ENCODE data around the gene SMYD1. TPM values are rescaled to one million over a fixed set of nuclear protein-coding genes. Genes with fewer than 3 reads are reported as not detected.

SMYD1 gene
- total RNA-seq, 2 experiments from 2014 or later, result not detected

DNA sequence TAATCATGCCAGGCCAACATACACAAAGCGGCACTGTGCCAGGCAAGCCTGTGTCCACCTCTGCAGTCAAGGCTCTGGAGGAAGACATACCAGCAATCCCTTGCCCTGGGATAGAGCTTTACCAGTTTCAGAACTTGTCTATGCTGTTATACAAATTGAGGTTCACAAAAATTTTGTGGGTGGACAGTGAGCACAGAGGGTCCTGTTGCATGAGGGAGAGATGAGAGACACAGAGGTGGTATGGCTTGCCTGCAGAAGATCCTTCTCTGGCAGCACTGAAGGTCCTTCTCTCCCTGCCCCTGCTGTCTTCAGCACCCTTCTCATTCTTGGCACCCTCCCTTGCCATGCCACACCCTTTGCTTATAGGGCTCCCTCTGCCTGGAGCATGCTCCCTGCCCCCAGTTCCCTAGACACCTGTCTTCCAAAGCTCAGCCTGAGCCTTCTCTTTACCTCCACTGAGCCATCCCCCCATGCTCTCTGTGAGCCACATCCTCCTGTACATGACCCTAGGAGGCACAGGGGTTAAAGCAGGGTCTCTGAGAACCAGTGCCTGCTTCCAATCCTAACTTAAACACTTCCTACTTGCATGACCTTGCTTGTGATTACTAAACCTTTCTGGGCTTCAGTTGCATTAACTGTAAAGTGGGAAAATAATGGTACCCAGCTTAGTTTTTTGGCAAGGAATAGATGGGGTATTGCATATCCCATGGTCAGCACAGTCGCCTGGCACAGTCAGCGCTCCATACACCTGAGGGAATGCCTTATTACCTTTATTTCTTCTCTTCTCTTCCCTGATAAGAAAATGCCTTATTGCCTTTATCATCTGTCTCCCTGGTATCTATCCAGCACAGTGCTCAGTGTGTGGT lies 59.4 kb downstream of the SMYD1 start:
- DNase-seq (no peak), ATAC-seq (no peak)
- ChIA-PET POLR2A (interaction anchor here (0.7 kb wide), 1 partner anchor 42 kb away, joined by 3 read pairs; no protein-coding TSS in a partner anchor), CTCF (no interaction called here)
- Mint-ChIP-seq H3K4me3 (no peak overlapping the region), H3K27me3 (no peaks in the 10 kb centered on the region), H3K36me3 (ENCODE audit: low read depth) (no peaks in the 10 kb centered on the region), H3K4me1 (ENCODE audit: low read depth) (no peaks in the 10 kb centered on the region), H3K27ac (no peak overlapping the region), H3K9me3 (no peaks in the 10 kb centered on the region)
- TF ChIP-seq, protein P1, sequence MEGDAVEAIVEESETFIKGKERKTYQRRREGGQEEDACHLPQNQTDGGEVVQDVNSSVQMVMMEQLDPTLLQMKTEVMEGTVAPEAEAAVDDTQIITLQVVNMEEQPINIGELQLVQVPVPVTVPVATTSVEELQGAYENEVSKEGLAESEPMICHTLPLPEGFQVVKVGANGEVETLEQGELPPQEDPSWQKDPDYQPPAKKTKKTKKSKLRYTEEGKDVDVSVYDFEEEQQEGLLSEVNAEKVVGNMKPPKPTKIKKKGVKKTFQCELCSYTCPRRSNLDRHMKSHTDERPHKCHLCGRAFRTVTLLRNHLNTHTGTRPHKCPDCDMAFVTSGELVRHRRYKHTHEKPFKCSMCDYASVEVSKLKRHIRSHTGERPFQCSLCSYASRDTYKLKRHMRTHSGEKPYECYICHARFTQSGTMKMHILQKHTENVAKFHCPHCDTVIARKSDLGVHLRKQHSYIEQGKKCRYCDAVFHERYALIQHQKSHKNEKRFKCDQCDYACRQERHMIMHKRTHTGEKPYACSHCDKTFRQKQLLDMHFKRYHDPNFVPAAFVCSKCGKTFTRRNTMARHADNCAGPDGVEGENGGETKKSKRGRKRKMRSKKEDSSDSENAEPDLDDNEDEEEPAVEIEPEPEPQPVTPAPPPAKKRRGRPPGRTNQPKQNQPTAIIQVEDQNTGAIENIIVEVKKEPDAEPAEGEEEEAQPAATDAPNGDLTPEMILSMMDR (IDR thresholded peaks at IDR 0.05), result no peak
- intact Hi-C loops (cut with micrococcal nuclease), result no loop called here

- intact Hi-C loops (cut with micrococcal nuclease), result no loop called here
- ChIA-PET CTCF (no interaction called here), POLR2A (interaction anchor here (0.7 kb wide), 1 partner anchor 42 kb away, joined by 3 read pairs; no protein-coding TSS in a partner anchor)
- no peaks in the 10 kb centered on the region for H3K36me3 Mint-ChIP-seq (ENCODE audit: low read depth)
- H3K27ac Mint-ChIP-seq, result no peak overlapping the region
- H3K27me3 Mint-ChIP-seq, result no peaks in the 10 kb centered on the region
- H3K4me3 Mint-ChIP-seq, result no peak overlapping the region
- ATAC-seq (no peak), DNase-seq (no peak)
- TF ChIP-seq, protein P1 (IDR thresholded peaks at IDR 0.05), result no peak
- H3K4me1 Mint-ChIP-seq (ENCODE audit: low read depth), result no peaks in the 10 kb centered on the region
- H3K9me3 Mint-ChIP-seq, result no peaks in the 10 kb centered on the region
These were observed 59.9 kb downstream of the SMYD1 start for GRCh38 chr2:88127638-88127887.

GRCh38 chr2:88127888-88128653 lies 60.4 kb downstream of the SMYD1 start, which contains the start of gene FABP1:
Gene FABP1, minus strand, starts transcription at chr2:88128062. Its CDS starts 45 bp downstream, at chr2:88128017.
- ChIA-PET CTCF (no interaction called here), POLR2A (interaction anchor here (0.7 kb wide), 1 partner anchor 41 kb away, joined by 3 read pairs; no protein-coding TSS in a partner anchor)
- H3K27ac Mint-ChIP-seq, result no peak within 1 kb of the TSS
- TF ChIP-seq, protein P1 (IDR thresholded peaks at IDR 0.05), result no peak
- H3K27me3 Mint-ChIP-seq, result no peaks in the 10 kb centered on the region
- no peaks in the 10 kb centered on the region for H3K4me1 Mint-ChIP-seq (ENCODE audit: low read depth)
- no peaks in the 10 kb centered on the region for H3K9me3 Mint-ChIP-seq
- intact Hi-C loops (cut with micrococcal nuclease), result no loop called here
- DNase-seq (no peak), ATAC-seq (no peak)
- H3K36me3 Mint-ChIP-seq (ENCODE audit: low read depth), result no peaks in the 10 kb centered on the region
- no peak within 1 kb of the TSS for H3K4me3 Mint-ChIP-seq

- POLR2A ChIA-PET, result no interaction called here
- Mint-ChIP-seq H3K36me3 (ENCODE audit: low read depth) (no peaks in the 10 kb centered on the region), H3K4me3 (no peak overlapping the region), H3K9me3 (no peaks in the 10 kb centered on the region), H3K27me3 (no peaks in the 10 kb centered on the region), H3K27ac (no peak overlapping the region), H3K4me1 (ENCODE audit: low read depth) (no peaks in the 10 kb centered on the region)
- DNase-seq, result no peak
- no peak for ATAC-seq
- TF ChIP-seq, protein P1 (IDR thresholded peaks at IDR 0.05), result no peak
- CTCF ChIA-PET, result no interaction called here
- intact Hi-C loops (cut with micrococcal nuclease), result no loop called here
These were observed 61.2 kb downstream of the SMYD1 start for GRCh38 chr2:88128654-88129312.

Data from activated CD8-positive, alpha-beta T cell treated with anti-CD3 and anti-CD28 coated beads for 36 hours (primary cell).